Measurements from ENCODE around the gene UBAC2. TPM values are rescaled to one million over a fixed set of nuclear protein-coding genes. Genes with fewer than 3 reads are reported as not detected.

The UBAC2 gene
- total RNA-seq, 4 donors from 2014 or later: 51.0 to 71.5 (median 61.1) TPM

GRCh38 chr13:99379856-99380801, 179.5 kb downstream of the UBAC2 start:
- H3K27me3 ChIP-seq: no peaks in the 10 kb centered on the region
- no peak for ATAC-seq
- intact Hi-C loops (cut with DNase I; ENCODE audit: low total_unique reads): no loop called here
- TF ChIP-seq, protein P1, sequence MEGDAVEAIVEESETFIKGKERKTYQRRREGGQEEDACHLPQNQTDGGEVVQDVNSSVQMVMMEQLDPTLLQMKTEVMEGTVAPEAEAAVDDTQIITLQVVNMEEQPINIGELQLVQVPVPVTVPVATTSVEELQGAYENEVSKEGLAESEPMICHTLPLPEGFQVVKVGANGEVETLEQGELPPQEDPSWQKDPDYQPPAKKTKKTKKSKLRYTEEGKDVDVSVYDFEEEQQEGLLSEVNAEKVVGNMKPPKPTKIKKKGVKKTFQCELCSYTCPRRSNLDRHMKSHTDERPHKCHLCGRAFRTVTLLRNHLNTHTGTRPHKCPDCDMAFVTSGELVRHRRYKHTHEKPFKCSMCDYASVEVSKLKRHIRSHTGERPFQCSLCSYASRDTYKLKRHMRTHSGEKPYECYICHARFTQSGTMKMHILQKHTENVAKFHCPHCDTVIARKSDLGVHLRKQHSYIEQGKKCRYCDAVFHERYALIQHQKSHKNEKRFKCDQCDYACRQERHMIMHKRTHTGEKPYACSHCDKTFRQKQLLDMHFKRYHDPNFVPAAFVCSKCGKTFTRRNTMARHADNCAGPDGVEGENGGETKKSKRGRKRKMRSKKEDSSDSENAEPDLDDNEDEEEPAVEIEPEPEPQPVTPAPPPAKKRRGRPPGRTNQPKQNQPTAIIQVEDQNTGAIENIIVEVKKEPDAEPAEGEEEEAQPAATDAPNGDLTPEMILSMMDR (IDR thresholded peaks at IDR 0.05 in 4 of 5, conservative IDR thresholded peaks at IDR 0.05 in 1 of 5): no peak
- no peak for TF ChIP-seq POLR2A (IDR thresholded peaks at IDR 0.05)
- DNase-seq: no peak
- no peaks in the 10 kb centered on the region for H3K4me1 ChIP-seq
- in situ Hi-C loops (cut with MboI; ENCODE audit: low sequenced_read_pairs in 4 of 4): no loop called here
- H3K4me3 ChIP-seq: no peak overlapping the region
- H3K9me3 ChIP-seq: no peaks in the 10 kb centered on the region
- H3K27ac ChIP-seq: no peak overlapping the region
- H3K36me3 ChIP-seq: peaks cover 0 to 16% of the 10 kb centered on the region in 2 donors

DNA sequence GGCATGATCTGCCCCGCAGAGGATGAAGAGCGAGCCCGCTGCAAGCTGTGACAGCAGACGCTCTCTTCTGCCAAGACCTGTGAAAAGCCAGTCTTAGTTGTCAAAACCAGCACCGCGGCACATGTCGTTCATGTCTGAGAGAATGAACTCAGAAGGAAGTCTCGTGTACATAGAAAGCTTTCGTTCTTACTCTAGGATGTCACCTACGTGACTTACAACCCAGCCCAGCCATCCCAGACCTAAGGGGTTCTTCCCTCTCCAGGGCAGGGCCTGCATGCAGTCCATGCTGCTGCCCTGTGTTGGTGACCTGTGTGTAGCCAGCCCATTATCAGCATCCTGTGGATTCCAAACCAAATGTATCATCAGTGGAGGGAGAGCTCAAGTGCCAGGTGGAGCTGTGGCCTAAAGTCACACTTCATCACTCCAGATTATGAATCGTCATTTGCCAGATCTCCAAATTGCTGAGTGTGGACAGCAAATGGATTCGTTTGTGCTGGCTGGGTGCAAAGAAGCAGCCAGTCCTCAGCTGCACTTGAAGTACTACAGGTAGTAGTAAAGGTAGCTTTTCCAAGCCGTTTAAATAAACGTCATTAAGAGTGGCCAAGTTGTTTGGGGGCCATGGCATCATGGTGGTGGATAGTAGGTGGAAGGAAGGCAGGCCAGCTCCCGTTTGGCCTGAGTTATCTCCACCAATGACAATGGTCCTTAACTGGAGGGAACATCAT, 180.4 kb downstream of the UBAC2 start:
- ATAC-seq (no peak), DNase-seq (no peak)
- Histone ChIP-seq H3K27me3 (no peaks in the 10 kb centered on the region), H3K4me3 (no peak overlapping the region), H3K4me1 (no peaks in the 10 kb centered on the region), H3K36me3 (peaks cover 0 to 25% of the 10 kb centered on the region in 2 donors), H3K9me3 (no peaks in the 10 kb centered on the region), H3K27ac (no peak overlapping the region)
- TF ChIP-seq, protein P1 (IDR thresholded peaks at IDR 0.05 in 4 of 5, conservative IDR thresholded peaks at IDR 0.05 in 1 of 5): no peak
- TF ChIP-seq POLR2A (IDR thresholded peaks at IDR 0.05): no peak
- in situ Hi-C loops (cut with MboI; ENCODE audit: low sequenced_read_pairs in 4 of 4) (no loop called here), intact Hi-C loops (cut with DNase I; ENCODE audit: low total_unique reads) (no loop called here)

DNA sequence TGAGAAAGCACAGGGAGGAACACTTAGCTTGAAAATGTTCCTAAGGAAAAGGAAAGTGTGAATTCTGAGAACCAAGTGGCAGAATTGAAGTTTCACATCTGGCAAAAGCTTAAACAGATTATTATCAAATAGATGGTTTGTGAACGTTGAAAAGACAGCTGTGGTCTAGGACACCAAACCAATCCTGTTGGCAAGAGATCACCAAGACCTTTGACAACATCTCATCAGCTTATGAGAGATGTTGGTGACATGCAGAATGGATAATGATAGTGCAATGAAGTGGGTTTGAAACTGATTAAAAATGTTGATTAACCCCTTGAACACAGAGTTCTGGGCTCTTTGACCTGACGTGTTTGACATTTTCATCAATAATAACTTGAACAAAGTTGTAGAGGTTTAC, 181.1 kb downstream of the UBAC2 start:
- TF ChIP-seq POLR2A (IDR thresholded peaks at IDR 0.05): no peak
- TF ChIP-seq, protein P1 (IDR thresholded peaks at IDR 0.05 in 4 of 5, conservative IDR thresholded peaks at IDR 0.05 in 1 of 5): no peak
- intact Hi-C loops (cut with DNase I; ENCODE audit: low total_unique reads) (no loop called here), in situ Hi-C loops (cut with MboI; ENCODE audit: low sequenced_read_pairs in 4 of 4) (no loop called here)
- DNase-seq (no peak), ATAC-seq (no peak)
- Histone ChIP-seq H3K9me3 (no peaks in the 10 kb centered on the region), H3K27me3 (no peaks in the 10 kb centered on the region), H3K27ac (no peak overlapping the region), H3K4me1 (no peaks in the 10 kb centered on the region), H3K4me3 (no peak overlapping the region), H3K36me3 (peaks cover 0 to 31% of the 10 kb centered on the region in 2 donors)

DNA sequence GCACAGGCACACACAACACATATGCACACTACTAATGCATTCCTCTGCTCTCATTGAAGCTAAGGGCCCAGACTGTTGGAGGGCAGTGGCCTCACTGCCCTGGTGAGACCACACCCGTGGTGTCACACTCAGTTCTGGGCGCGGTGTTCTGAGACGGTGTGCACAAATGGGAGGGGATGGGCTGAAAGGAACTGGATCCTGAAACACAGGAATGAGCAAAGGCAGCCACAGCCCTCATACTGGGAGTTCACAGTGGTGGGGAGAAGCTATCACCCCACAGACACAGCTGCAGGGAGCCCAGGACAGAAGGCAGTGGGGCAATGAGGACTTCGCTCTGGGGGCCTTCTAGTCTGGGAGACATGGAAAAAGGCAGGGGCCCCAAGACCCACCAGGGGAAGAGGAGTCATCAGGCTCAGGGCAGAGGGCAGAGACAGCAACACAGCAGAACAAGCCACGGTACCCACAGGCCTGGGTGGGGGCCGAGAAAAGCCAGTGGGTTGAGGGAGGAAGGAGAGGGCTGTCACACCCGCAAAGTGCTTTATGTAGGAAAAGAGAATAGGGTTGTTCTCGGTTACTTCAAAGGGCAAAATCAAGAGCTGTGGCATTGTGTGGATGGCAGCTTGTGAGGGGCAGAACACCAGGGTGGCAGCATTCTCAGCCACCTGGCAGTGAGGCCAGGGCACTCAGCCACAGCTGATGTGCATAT, 181.9 kb downstream of the UBAC2 start:
- Histone ChIP-seq H3K36me3 (peaks cover 0 to 25% of the 10 kb centered on the region in 2 donors), H3K4me3 (no peak overlapping the region), H3K4me1 (no peaks in the 10 kb centered on the region), H3K27me3 (no peaks in the 10 kb centered on the region), H3K9me3 (no peaks in the 10 kb centered on the region), H3K27ac (no peak overlapping the region)
- TF ChIP-seq POLR2A (IDR thresholded peaks at IDR 0.05): no peak
- TF ChIP-seq, protein P1 (IDR thresholded peaks at IDR 0.05 in 4 of 5, conservative IDR thresholded peaks at IDR 0.05 in 1 of 5): no peak
- intact Hi-C loops (cut with DNase I; ENCODE audit: low total_unique reads) (no loop called here), in situ Hi-C loops (cut with MboI; ENCODE audit: low sequenced_read_pairs in 4 of 4) (no loop called here)
- no peak for DNase-seq
- ATAC-seq: no peak
